Lower leg skin (tissue), 3 donors: ENCODE data around the gene SUFU.

ENCODE experiments used
- POLR2A ChIP-seq, 2 donors: fragments of 450-650 bp; IDR thresholded peaks; one replicate each; pipeline ENCODE4 v1.6.1; 2016 to 2017; ENCODE audit warnings: antibody characterized with exemption in 2 of 2, mild to moderate bottlenecking in 1 of 2, moderate library complexity in 1 of 2
- TF ChIP-seq, protein P1 (sequence below), 3 donors: fragments of 450-650 bp; IDR thresholded peaks; one replicate each; pipeline ENCODE4 v1.5.1; 2016; ENCODE audit warnings: antibody characterized with exemption in 3 of 3, mild to moderate bottlenecking in 3 of 3, moderate library complexity in 2 of 3

DNA sequence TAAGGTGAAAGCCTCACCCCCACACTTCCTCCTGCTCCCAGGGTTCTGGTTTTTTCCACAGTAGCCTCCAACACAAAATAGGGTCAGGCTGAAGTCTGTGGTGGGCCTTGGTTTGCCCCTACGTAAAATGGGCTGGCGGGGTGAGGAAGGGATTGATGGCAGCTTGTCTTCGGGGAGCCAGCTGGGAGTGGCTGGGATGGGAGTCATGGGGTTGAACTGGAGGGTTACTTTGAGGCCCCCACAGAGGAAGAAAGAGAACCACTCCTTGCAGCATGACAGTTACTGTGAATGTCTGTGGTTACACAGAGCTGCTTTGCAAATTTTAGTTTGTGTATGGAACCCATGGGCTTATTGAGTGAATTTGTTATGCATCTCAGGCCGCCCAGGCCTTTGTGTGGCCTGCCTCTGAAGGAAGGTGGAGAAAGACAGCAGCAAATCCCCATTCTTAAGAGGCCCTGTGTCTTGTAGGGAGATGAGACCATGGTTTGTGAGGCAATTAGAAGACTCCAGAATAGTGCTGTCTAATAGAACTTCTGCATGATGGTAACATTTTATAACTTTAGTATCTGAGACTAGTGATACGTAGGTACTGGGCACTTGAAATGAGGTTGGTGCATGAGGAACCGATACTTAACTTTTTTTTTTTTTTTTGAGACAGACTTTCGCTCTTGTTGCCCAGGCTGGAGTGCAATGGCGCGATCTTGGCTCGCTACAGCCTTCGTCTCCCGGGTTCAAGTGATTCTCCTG, 148.6 kb downstream of the SUFU start:
- TF ChIP-seq, protein P1, sequence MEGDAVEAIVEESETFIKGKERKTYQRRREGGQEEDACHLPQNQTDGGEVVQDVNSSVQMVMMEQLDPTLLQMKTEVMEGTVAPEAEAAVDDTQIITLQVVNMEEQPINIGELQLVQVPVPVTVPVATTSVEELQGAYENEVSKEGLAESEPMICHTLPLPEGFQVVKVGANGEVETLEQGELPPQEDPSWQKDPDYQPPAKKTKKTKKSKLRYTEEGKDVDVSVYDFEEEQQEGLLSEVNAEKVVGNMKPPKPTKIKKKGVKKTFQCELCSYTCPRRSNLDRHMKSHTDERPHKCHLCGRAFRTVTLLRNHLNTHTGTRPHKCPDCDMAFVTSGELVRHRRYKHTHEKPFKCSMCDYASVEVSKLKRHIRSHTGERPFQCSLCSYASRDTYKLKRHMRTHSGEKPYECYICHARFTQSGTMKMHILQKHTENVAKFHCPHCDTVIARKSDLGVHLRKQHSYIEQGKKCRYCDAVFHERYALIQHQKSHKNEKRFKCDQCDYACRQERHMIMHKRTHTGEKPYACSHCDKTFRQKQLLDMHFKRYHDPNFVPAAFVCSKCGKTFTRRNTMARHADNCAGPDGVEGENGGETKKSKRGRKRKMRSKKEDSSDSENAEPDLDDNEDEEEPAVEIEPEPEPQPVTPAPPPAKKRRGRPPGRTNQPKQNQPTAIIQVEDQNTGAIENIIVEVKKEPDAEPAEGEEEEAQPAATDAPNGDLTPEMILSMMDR (IDR thresholded peaks at IDR 0.05): no peak
- no peak for TF ChIP-seq POLR2A (IDR thresholded peaks at IDR 0.05)
